Tibial nerve (tissue), 3 donors: ENCODE measurements around the gene CYGB.

ENCODE experiments used
- POLR2A ChIP-seq, 2 donors: fragments of 450-650 bp; IDR thresholded peaks; one replicate each; pipeline ENCODE4 v1.6.1; 2017; ENCODE audit warnings: antibody characterized with exemption in 2 of 2, mild to moderate bottlenecking in 2 of 2, moderate library complexity in 2 of 2
- TF ChIP-seq, protein P1 (sequence below), 5 experiments: fragments of 200-600 bp in 3 of 5; fragments of 450-650 bp in 2 of 5; sonication (generic) in 3 of 5; IDR thresholded peaks; one replicate each; pipeline ENCODE4 v1.5.1; 2016 to 2019; ENCODE audit warnings: antibody characterized with exemption in 5 of 5, mild to moderate bottlenecking in 3 of 5, moderate library complexity in 2 of 5

- TF ChIP-seq, protein P1, sequence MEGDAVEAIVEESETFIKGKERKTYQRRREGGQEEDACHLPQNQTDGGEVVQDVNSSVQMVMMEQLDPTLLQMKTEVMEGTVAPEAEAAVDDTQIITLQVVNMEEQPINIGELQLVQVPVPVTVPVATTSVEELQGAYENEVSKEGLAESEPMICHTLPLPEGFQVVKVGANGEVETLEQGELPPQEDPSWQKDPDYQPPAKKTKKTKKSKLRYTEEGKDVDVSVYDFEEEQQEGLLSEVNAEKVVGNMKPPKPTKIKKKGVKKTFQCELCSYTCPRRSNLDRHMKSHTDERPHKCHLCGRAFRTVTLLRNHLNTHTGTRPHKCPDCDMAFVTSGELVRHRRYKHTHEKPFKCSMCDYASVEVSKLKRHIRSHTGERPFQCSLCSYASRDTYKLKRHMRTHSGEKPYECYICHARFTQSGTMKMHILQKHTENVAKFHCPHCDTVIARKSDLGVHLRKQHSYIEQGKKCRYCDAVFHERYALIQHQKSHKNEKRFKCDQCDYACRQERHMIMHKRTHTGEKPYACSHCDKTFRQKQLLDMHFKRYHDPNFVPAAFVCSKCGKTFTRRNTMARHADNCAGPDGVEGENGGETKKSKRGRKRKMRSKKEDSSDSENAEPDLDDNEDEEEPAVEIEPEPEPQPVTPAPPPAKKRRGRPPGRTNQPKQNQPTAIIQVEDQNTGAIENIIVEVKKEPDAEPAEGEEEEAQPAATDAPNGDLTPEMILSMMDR (IDR thresholded peaks at IDR 0.05), result no peak
- TF ChIP-seq POLR2A (IDR thresholded peaks at IDR 0.05), result no peak
These were observed 29.1 kb upstream of the CYGB start for GRCh38 chr17:76566613-76566943.
